Skeletal muscle cell (primary cell): ENCODE measurements around the gene JARID2.

ENCODE experiments used
- DNase-seq: peaks from one replicate; pipeline ENCODE4 v3.0.0-alpha.2; 2010; ENCODE audit warnings: low read depth
- H3K4me3 ChIP-seq: 2 replicates; pipeline ENCODE4 v1.5.1; 2011; ENCODE audit warnings: low read depth, mild to moderate bottlenecking, control low read depth, low read length, moderate library complexity

JARID2 gene

GRCh38 chr6:15363523-15364400 is 117.9 kb downstream of the JARID2 start:
- DNase-seq: no peak
- no peak overlapping the region for H3K4me3 ChIP-seq

- DNase-seq: no peak
- H3K4me3 ChIP-seq: no peak overlapping the region
Observed at GRCh38 chr6:15364401-15365037, 118.7 kb downstream of the JARID2 start.

- H3K4me3 ChIP-seq: no peak overlapping the region
- DNase-seq: peak; percentile 79
Observed at GRCh38 chr6:15365273-15365687, 119.4 kb downstream of the JARID2 start.

- no peak for DNase-seq
- H3K4me3 ChIP-seq: no peak overlapping the region
Observed at GRCh38 chr6:15366003-15366535, 120.2 kb downstream of the JARID2 start.

GRCh38 chr6:15366879-15367278 is 121.0 kb downstream of the JARID2 start:
- DNase-seq: no peak
- no peak overlapping the region for H3K4me3 ChIP-seq

GRCh38 chr6:15368186-15368585 is 122.3 kb downstream of the JARID2 start:
- DNase-seq: no peak

GRCh38 chr6:15368873-15369272 is 123.0 kb downstream of the JARID2 start:
- no peak for DNase-seq
- H3K4me3 ChIP-seq: no peak overlapping the region

More at GRCh38 chr6:15368186-15368585, 122.3 kb downstream of the JARID2 start:
- no peak overlapping the region for H3K4me3 ChIP-seq

GRCh38 chr6:15369838-15370237 is 124.0 kb downstream of the JARID2 start:
- no peak overlapping the region for H3K4me3 ChIP-seq

GRCh38 chr6:15370733-15371671 is 125.1 kb downstream of the JARID2 start:
- H3K4me3 ChIP-seq: no peak overlapping the region
- no peak for DNase-seq

More at GRCh38 chr6:15369838-15370237, 124.0 kb downstream of the JARID2 start:
- DNase-seq: no peak

GRCh38 chr6:15372932-15373331 is 127.1 kb downstream of the JARID2 start:
- DNase-seq: no peak

GRCh38 chr6:15374119-15374518 is 128.2 kb downstream of the JARID2 start:
- no peak overlapping the region for H3K4me3 ChIP-seq
- DNase-seq: no peak

More at GRCh38 chr6:15372932-15373331, 127.1 kb downstream of the JARID2 start:
- no peak overlapping the region for H3K4me3 ChIP-seq

GRCh38 chr6:15375018-15375417 is 129.1 kb downstream of the JARID2 start:
- no peak for DNase-seq
- H3K4me3 ChIP-seq: no peak overlapping the region

GRCh38 chr6:15375638-15376290 is 129.9 kb downstream of the JARID2 start:
- DNase-seq: no peak

GRCh38 chr6:15376900-15377487 is 131.1 kb downstream of the JARID2 start:
- no peak overlapping the region for H3K4me3 ChIP-seq

More at GRCh38 chr6:15375638-15376290, 129.9 kb downstream of the JARID2 start:
- no peak overlapping the region for H3K4me3 ChIP-seq

GRCh38 chr6:15378272-15378671 is 132.4 kb downstream of the JARID2 start:
- H3K4me3 ChIP-seq: no peak overlapping the region
- no peak for DNase-seq

More at GRCh38 chr6:15376900-15377487, 131.1 kb downstream of the JARID2 start:
- no peak for DNase-seq

GRCh38 chr6:15378866-15379265 is 133.0 kb downstream of the JARID2 start:
- no peak overlapping the region for H3K4me3 ChIP-seq
- no peak for DNase-seq

- no peak for DNase-seq
- no peak overlapping the region for H3K4me3 ChIP-seq
Observed at GRCh38 chr6:15380351-15380750, 134.5 kb downstream of the JARID2 start.

GRCh38 chr6:15382089-15382488 is 136.2 kb downstream of the JARID2 start:
- no peak for DNase-seq
- no peak overlapping the region for H3K4me3 ChIP-seq
